Measurements from ENCODE around the gene GALNT2. TPM values are rescaled to one million over a fixed set of nuclear protein-coding genes. Genes with fewer than 3 reads are reported as not detected.

The GALNT2 gene
- total RNA-seq, 1 donor from 2014 or later = 36.0 TPM

DNA sequence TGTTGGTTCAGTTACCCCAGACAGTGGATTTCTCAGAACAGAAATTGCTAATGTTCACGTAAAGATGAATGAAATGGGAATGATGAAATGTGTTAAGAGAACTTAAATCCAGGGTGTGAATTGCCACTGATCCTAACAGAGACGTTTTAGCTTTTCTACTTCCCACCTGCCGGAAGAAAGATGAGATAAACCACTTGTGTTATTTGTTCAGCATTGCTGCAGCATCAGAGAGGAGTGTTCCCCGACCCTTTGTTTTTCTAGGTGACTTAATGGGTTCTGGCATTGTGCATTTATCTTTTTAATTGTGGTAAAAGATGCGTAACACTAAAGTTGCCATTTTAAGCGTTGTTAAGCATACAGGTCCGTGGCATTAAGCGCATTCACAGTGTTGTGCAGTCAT lies 122.3 kb downstream of the GALNT2 start:
- no peaks in the 10 kb centered on the region for H3K36me3 ChIP-seq (ENCODE audit: control insufficient read depth in 3 of 3, insufficient read depth in 3 of 3, low read length in 3 of 3)
- no peak overlapping the region for H3K9ac ChIP-seq (ENCODE audit: low read depth in 1 of 3, low read length in 3 of 3)
- no peak overlapping the region for H3K4me3 ChIP-seq (ENCODE audit: low read length in 3 of 3)
- peaks cover 25 to 59% (median 30%) of the 10 kb centered on the region in 3 donors for H3K4me1 ChIP-seq (ENCODE audit: control insufficient read depth in 3 of 3, insufficient read depth in 3 of 3, low read length in 3 of 3)
- H3K9me3 ChIP-seq (ENCODE audit: control insufficient read depth in 3 of 3, low read length in 3 of 3) = no peaks in the 10 kb centered on the region
- no peaks in the 10 kb centered on the region for H3K27me3 ChIP-seq (ENCODE audit: control insufficient read depth in 3 of 3, insufficient read depth in 3 of 3, low read length in 3 of 3)
- peak overlapping the region; percentile 6 for H3K27ac ChIP-seq (ENCODE audit: low read depth, low read length)

DNA sequence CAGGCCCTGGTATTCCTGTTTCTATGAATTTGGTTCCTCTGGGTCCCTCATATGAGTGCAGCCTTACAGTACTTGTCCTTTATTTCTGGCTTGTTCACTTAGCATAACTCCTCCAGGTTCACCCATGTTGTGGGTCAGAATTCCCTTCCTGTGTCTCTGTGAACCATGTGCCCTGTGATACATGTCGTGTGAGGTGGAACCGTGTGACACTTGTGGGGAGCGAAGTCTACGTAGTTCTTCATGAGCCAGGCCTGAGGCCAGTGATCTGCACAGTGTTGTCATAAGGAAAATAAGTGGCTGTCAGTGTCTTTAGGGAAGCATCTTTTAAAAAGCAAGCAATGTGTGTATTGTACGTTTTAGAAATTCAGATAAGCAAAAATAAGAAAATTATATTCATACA lies 122.8 kb downstream of the GALNT2 start:
- Histone ChIP-seq H3K27me3 (ENCODE audit: control insufficient read depth in 3 of 3, insufficient read depth in 3 of 3, low read length in 3 of 3) (no peaks in the 10 kb centered on the region), H3K4me1 (ENCODE audit: control insufficient read depth in 3 of 3, insufficient read depth in 3 of 3, low read length in 3 of 3) (peaks cover 30 to 64% (median 34%) of the 10 kb centered on the region in 3 donors), H3K9ac (ENCODE audit: low read depth in 1 of 3, low read length in 3 of 3) (no peak overlapping the region), H3K36me3 (ENCODE audit: control insufficient read depth in 3 of 3, insufficient read depth in 3 of 3, low read length in 3 of 3) (no peaks in the 10 kb centered on the region), H3K9me3 (ENCODE audit: control insufficient read depth in 3 of 3, low read length in 3 of 3) (no peaks in the 10 kb centered on the region), H3K4me3 (ENCODE audit: low read length in 3 of 3) (no peak overlapping the region), H3K27ac (ENCODE audit: low read depth, low read length) (no peak overlapping the region)

- H3K27me3 ChIP-seq (ENCODE audit: control insufficient read depth in 3 of 3, insufficient read depth in 3 of 3, low read length in 3 of 3) = no peaks in the 10 kb centered on the region
- peak overlapping the region; percentile 29 for H3K27ac ChIP-seq (ENCODE audit: low read depth, low read length)
- peak overlapping the region in 1 of 3 donors; percentile 27 for H3K9ac ChIP-seq (ENCODE audit: low read depth in 1 of 3, low read length in 3 of 3)
- H3K4me3 ChIP-seq (ENCODE audit: low read length in 3 of 3) = no peak overlapping the region
- H3K4me1 ChIP-seq (ENCODE audit: control insufficient read depth in 3 of 3, insufficient read depth in 3 of 3, low read length in 3 of 3) = peaks cover 24 to 56% (median 26%) of the 10 kb centered on the region in 3 donors
- peaks cover 0 to 4% (median 4%) of the 10 kb centered on the region in 3 donors for H3K36me3 ChIP-seq (ENCODE audit: control insufficient read depth in 3 of 3, insufficient read depth in 3 of 3, low read length in 3 of 3)
- H3K9me3 ChIP-seq (ENCODE audit: control insufficient read depth in 3 of 3, low read length in 3 of 3) = no peaks in the 10 kb centered on the region
Observed at GRCh38 chr1:230191079-230191804, 124.2 kb downstream of the GALNT2 start.

DNA sequence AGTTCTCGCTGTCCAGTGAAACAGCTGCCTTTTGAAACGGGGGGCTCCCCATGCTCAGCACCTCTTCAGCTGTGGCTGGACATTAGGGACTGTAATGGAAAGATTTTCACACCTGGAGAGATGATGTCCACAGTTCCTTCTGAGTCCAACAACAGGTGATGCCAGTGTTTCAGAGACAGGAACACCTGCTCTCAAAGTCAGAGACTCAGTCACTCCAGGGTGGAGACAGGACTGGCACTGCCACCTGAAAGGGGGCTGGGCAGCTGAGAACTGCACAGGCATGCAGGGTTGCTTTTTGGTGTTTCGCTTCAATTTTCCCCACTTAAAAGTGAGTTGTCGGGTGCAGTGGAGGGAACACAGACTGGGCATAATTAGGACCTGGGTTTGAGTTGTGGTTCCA lies 124.8 kb downstream of the GALNT2 start:
- Histone ChIP-seq H3K9ac (ENCODE audit: low read depth in 1 of 3, low read length in 3 of 3) (peak overlapping the region in 1 of 3 donors; percentile 27), H3K4me1 (ENCODE audit: control insufficient read depth in 3 of 3, insufficient read depth in 3 of 3, low read length in 3 of 3) (peaks cover 23 to 51% (median 23%) of the 10 kb centered on the region in 3 donors), H3K27ac (ENCODE audit: low read depth, low read length) (peak overlapping the region; percentile 29), H3K36me3 (ENCODE audit: control insufficient read depth in 3 of 3, insufficient read depth in 3 of 3, low read length in 3 of 3) (peaks cover 0 to 4% (median 4%) of the 10 kb centered on the region in 3 donors), H3K9me3 (ENCODE audit: control insufficient read depth in 3 of 3, low read length in 3 of 3) (no peaks in the 10 kb centered on the region), H3K4me3 (ENCODE audit: low read length in 3 of 3) (no peak overlapping the region), H3K27me3 (ENCODE audit: control insufficient read depth in 3 of 3, insufficient read depth in 3 of 3, low read length in 3 of 3) (no peaks in the 10 kb centered on the region)

GRCh38 chr1:230194525-230194924 lies 127.5 kb downstream of the GALNT2 start:
- H3K27me3 ChIP-seq (ENCODE audit: control insufficient read depth in 3 of 3, insufficient read depth in 3 of 3, low read length in 3 of 3) = no peaks in the 10 kb centered on the region
- peaks cover 0 to 6% (median 4%) of the 10 kb centered on the region in 3 donors for H3K36me3 ChIP-seq (ENCODE audit: control insufficient read depth in 3 of 3, insufficient read depth in 3 of 3, low read length in 3 of 3)
- H3K4me3 ChIP-seq (ENCODE audit: low read length in 3 of 3) = no peak overlapping the region
- no peaks in the 10 kb centered on the region for H3K9me3 ChIP-seq (ENCODE audit: control insufficient read depth in 3 of 3, low read length in 3 of 3)
- no peak overlapping the region for H3K27ac ChIP-seq (ENCODE audit: low read depth, low read length)
- H3K9ac ChIP-seq (ENCODE audit: low read depth in 1 of 3, low read length in 3 of 3) = peak overlapping the region in 2 of 3 donors; percentile 7 to 33
- peaks cover 23 to 34% (median 23%) of the 10 kb centered on the region in 3 donors for H3K4me1 ChIP-seq (ENCODE audit: control insufficient read depth in 3 of 3, insufficient read depth in 3 of 3, low read length in 3 of 3)

- Histone ChIP-seq H3K4me1 (ENCODE audit: control insufficient read depth in 3 of 3, insufficient read depth in 3 of 3, low read length in 3 of 3) (peaks cover 23 to 31% (median 23%) of the 10 kb centered on the region in 3 donors), H3K27me3 (ENCODE audit: control insufficient read depth in 3 of 3, insufficient read depth in 3 of 3, low read length in 3 of 3) (no peaks in the 10 kb centered on the region), H3K4me3 (ENCODE audit: low read length in 3 of 3) (no peak overlapping the region), H3K9me3 (ENCODE audit: control insufficient read depth in 3 of 3, low read length in 3 of 3) (no peaks in the 10 kb centered on the region), H3K27ac (ENCODE audit: low read depth, low read length) (no peak overlapping the region), H3K9ac (ENCODE audit: low read depth in 1 of 3, low read length in 3 of 3) (no peak overlapping the region), H3K36me3 (ENCODE audit: control insufficient read depth in 3 of 3, insufficient read depth in 3 of 3, low read length in 3 of 3) (peaks cover 0 to 6% (median 4%) of the 10 kb centered on the region in 3 donors)
Observed at GRCh38 chr1:230195199-230195598, 128.2 kb downstream of the GALNT2 start.

- H3K4me1 ChIP-seq (ENCODE audit: control insufficient read depth in 3 of 3, insufficient read depth in 3 of 3, low read length in 3 of 3) = peaks cover 21 to 35% (median 27%) of the 10 kb centered on the region in 3 donors
Observed at GRCh38 chr1:230196077-230196476, 129.0 kb downstream of the GALNT2 start.

GRCh38 chr1:230197644-230198567 lies 130.9 kb downstream of the GALNT2 start:
- no peaks in the 10 kb centered on the region for H3K27me3 ChIP-seq (ENCODE audit: control insufficient read depth in 3 of 3, insufficient read depth in 3 of 3, low read length in 3 of 3)

More at GRCh38 chr1:230196077-230196476, 129.0 kb downstream of the GALNT2 start:
- no peaks in the 10 kb centered on the region for H3K9me3 ChIP-seq (ENCODE audit: control insufficient read depth in 3 of 3, low read length in 3 of 3)
- H3K4me3 ChIP-seq (ENCODE audit: low read length in 3 of 3) = no peak overlapping the region
- peaks cover 0 to 6% (median 4%) of the 10 kb centered on the region in 3 donors for H3K36me3 ChIP-seq (ENCODE audit: control insufficient read depth in 3 of 3, insufficient read depth in 3 of 3, low read length in 3 of 3)
- H3K27me3 ChIP-seq (ENCODE audit: control insufficient read depth in 3 of 3, insufficient read depth in 3 of 3, low read length in 3 of 3) = no peaks in the 10 kb centered on the region
- no peak overlapping the region for H3K9ac ChIP-seq (ENCODE audit: low read depth in 1 of 3, low read length in 3 of 3)
- no peak overlapping the region for H3K27ac ChIP-seq (ENCODE audit: low read depth, low read length)

GRCh38 chr1:230199034-230199433 lies 132.0 kb downstream of the GALNT2 start:
- Histone ChIP-seq H3K4me3 (ENCODE audit: low read length in 3 of 3) (no peak overlapping the region), H3K4me1 (ENCODE audit: control insufficient read depth in 3 of 3, insufficient read depth in 3 of 3, low read length in 3 of 3) (peaks cover 10 to 44% (median 33%) of the 10 kb centered on the region in 3 donors), H3K27ac (ENCODE audit: low read depth, low read length) (no peak overlapping the region)

More at GRCh38 chr1:230197644-230198567, 130.9 kb downstream of the GALNT2 start:
- peaks cover 0 to 8% (median 4%) of the 10 kb centered on the region in 3 donors for H3K36me3 ChIP-seq (ENCODE audit: control insufficient read depth in 3 of 3, insufficient read depth in 3 of 3, low read length in 3 of 3)
- H3K4me1 ChIP-seq (ENCODE audit: control insufficient read depth in 3 of 3, insufficient read depth in 3 of 3, low read length in 3 of 3) = peaks cover 13 to 38% (median 30%) of the 10 kb centered on the region in 3 donors
- H3K9ac ChIP-seq (ENCODE audit: low read depth in 1 of 3, low read length in 3 of 3) = no peak overlapping the region
- H3K9me3 ChIP-seq (ENCODE audit: control insufficient read depth in 3 of 3, low read length in 3 of 3) = no peaks in the 10 kb centered on the region
- H3K4me3 ChIP-seq (ENCODE audit: low read length in 3 of 3) = no peak overlapping the region
- no peak overlapping the region for H3K27ac ChIP-seq (ENCODE audit: low read depth, low read length)

More at GRCh38 chr1:230199034-230199433, 132.0 kb downstream of the GALNT2 start:
- H3K27me3 ChIP-seq (ENCODE audit: control insufficient read depth in 3 of 3, insufficient read depth in 3 of 3, low read length in 3 of 3) = no peaks in the 10 kb centered on the region
- peaks cover 3 to 12% (median 12%) of the 10 kb centered on the region in 3 donors for H3K36me3 ChIP-seq (ENCODE audit: control insufficient read depth in 3 of 3, insufficient read depth in 3 of 3, low read length in 3 of 3)
- no peaks in the 10 kb centered on the region for H3K9me3 ChIP-seq (ENCODE audit: control insufficient read depth in 3 of 3, low read length in 3 of 3)
- H3K9ac ChIP-seq (ENCODE audit: low read depth in 1 of 3, low read length in 3 of 3) = no peak overlapping the region

Measured in skeletal muscle tissue (tissue), 4 donors.